Sigmoid colon (tissue), 4 donors: Measurements from ENCODE around the gene WNK1.

Experiments
- EP300 ChIP-seq, 4 donors: sonication (generic); formaldehyde crosslinking; IDR thresholded peaks; one replicate each; pipeline ENCODE4 v1.6.1; 2017; ENCODE audit warnings: antibody characterized with exemption in 4 of 4
- POLR2A ChIP-seq, 2 donors: fragments of 450-650 bp; IDR thresholded peaks; one replicate each; pipeline ENCODE4 v1.6.1; 2016; ENCODE audit warnings: antibody characterized with exemption in 2 of 2, mild to moderate bottlenecking in 2 of 2, moderate library complexity in 2 of 2
- POLR2AphosphoS5 ChIP-seq, 4 donors: sonication (generic); formaldehyde crosslinking; IDR thresholded peaks; one replicate each; pipeline ENCODE4 v1.6.1; 2017; ENCODE audit warnings: antibody characterized with exemption in 4 of 4
- TF ChIP-seq, protein P1 (sequence below), 4 experiments: fragments of 450-650 bp in 3 of 4; fragments of 200-600 bp in 1 of 4; IDR thresholded peaks; one replicate each; pipeline ENCODE4 v1.5.1; 2016 to 2019; ENCODE audit warnings: antibody characterized with exemption in 4 of 4, mild to moderate bottlenecking in 3 of 4, moderate library complexity in 2 of 4

DNA sequence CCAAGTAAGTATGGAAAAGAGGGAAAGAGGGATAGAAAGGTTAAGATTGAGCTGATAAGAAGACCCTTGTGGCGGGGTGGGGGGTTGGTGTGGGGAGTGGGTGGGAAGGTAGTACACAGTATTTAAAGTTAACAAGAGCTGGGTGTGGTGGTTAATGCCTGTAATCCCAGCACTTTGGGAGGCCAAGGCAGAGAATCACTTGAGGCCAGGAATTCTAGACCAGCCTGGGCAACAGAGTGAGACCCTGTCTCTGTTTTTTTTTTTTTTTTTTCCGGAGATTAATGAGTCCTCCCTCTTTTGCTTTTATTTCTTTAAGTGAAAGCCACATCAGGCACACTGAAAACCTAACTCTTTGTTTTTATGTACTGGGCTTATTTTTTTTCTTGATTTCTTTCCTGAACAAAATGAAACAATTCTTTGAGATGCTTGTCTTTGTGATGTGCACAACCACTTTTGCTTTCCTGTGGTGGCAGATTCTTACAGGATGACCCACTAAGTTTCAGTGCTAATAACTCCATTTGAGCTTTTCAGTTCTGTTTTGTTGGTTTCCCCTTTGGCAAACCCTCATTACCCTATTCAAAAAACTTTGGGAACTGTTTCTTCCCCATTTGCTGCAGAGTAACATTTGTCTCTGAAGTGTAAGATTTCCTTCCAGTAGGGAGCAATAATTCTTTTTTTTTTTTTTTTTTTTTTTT, 54.8 kb downstream of the WNK1 start:
- TF ChIP-seq POLR2AphosphoS5 (IDR thresholded peaks at IDR 0.05) = no peak
- TF ChIP-seq, protein P1, sequence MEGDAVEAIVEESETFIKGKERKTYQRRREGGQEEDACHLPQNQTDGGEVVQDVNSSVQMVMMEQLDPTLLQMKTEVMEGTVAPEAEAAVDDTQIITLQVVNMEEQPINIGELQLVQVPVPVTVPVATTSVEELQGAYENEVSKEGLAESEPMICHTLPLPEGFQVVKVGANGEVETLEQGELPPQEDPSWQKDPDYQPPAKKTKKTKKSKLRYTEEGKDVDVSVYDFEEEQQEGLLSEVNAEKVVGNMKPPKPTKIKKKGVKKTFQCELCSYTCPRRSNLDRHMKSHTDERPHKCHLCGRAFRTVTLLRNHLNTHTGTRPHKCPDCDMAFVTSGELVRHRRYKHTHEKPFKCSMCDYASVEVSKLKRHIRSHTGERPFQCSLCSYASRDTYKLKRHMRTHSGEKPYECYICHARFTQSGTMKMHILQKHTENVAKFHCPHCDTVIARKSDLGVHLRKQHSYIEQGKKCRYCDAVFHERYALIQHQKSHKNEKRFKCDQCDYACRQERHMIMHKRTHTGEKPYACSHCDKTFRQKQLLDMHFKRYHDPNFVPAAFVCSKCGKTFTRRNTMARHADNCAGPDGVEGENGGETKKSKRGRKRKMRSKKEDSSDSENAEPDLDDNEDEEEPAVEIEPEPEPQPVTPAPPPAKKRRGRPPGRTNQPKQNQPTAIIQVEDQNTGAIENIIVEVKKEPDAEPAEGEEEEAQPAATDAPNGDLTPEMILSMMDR (IDR thresholded peaks at IDR 0.05) = no peak
- no peak for TF ChIP-seq POLR2A (IDR thresholded peaks at IDR 0.05)
- no peak for TF ChIP-seq EP300 (IDR thresholded peaks at IDR 0.05)
